Tibial nerve (tissue), 4 donors: Measurements from ENCODE around the gene TSPAN17. TPM values are rescaled to one million over a fixed set of nuclear protein-coding genes. Genes with fewer than 3 reads are reported as not detected.

Experiments used
- DNase-seq, 2 donors: peaks; one replicate each; pipeline ENCODE4 v3.0.0-alpha.2; 2019; ENCODE audit warnings: low spot score in 2 of 2
- H3K27ac ChIP-seq, 4 donors: fragments of 200-600 bp; sonication (generic) in 3 of 4; one replicate each; pipeline ENCODE4 v1.5.1; 2017 to 2019; ENCODE audit warnings: mild to moderate bottlenecking in 1 of 4
- H3K27me3 ChIP-seq, 2 donors: fragments of 200-600 bp; sonication (generic) in 1 of 2; one replicate each; pipeline versions ENCODE4 v1.5.1 to v1.6.0; 2017 to 2019
- H3K36me3 ChIP-seq, 3 donors: fragments of 200-600 bp; sonication (generic); one replicate each; pipeline ENCODE4 v1.5.1; 2018 to 2019
- H3K4me1 ChIP-seq, 4 donors: fragments of 200-600 bp; sonication (generic) in 3 of 4; one replicate each; pipeline ENCODE4 v1.5.1; 2017 to 2019
- H3K4me3 ChIP-seq, 4 donors: fragments of 200-600 bp; sonication (generic) in 3 of 4; one replicate each; pipeline ENCODE4 v1.5.1; 2017 to 2019; ENCODE audit warnings: mild to moderate bottlenecking in 1 of 4, moderate library complexity in 1 of 4
- H3K9me3 ChIP-seq, 4 donors: fragments of 200-600 bp; sonication (generic) in 3 of 4; one replicate each; pipeline ENCODE4 v1.5.1; 2017 to 2019
- CTCF ChIP-seq, 5 experiments: fragments of 200-600 bp in 3 of 5; fragments of 450-650 bp in 2 of 5; sonication (generic) in 3 of 5; IDR thresholded peaks; one replicate each; pipeline ENCODE4 v1.5.1; 2016 to 2019; ENCODE audit warnings: antibody characterized with exemption in 5 of 5, mild to moderate bottlenecking in 3 of 5, moderate library complexity in 2 of 5
- EP300 ChIP-seq, 2 donors: sonication (generic); formaldehyde crosslinking; IDR thresholded peaks; one replicate each; pipeline ENCODE4 v1.6.1; 2017; ENCODE audit warnings: antibody characterized with exemption in 2 of 2, mild to moderate bottlenecking in 1 of 2
- POLR2A ChIP-seq, 2 donors: fragments of 450-650 bp; IDR thresholded peaks; one replicate each; pipeline ENCODE4 v1.6.1; 2017; ENCODE audit warnings: antibody characterized with exemption in 2 of 2, mild to moderate bottlenecking in 2 of 2, moderate library complexity in 2 of 2
- WGBS, 2 donors: methylation state at CpG; one replicate each; pipeline ENCODE4 v1.1.5; 2018; 5-methylcytosine and 5-hydroxymethylcytosine counted together
- total RNA-seq, 4 donors: library from RNA; depleted of rRNA; stranded (reverse); fragments of >200 nt; gene quantifications; one replicate each; pipeline ENCODE4 v1.1.0, GENCODE V29; 2016

Gene TSPAN17
- total RNA-seq, 4 donors from 2014 or later, result 11.0 to 25.8 (median 14.3) TPM

DNA sequence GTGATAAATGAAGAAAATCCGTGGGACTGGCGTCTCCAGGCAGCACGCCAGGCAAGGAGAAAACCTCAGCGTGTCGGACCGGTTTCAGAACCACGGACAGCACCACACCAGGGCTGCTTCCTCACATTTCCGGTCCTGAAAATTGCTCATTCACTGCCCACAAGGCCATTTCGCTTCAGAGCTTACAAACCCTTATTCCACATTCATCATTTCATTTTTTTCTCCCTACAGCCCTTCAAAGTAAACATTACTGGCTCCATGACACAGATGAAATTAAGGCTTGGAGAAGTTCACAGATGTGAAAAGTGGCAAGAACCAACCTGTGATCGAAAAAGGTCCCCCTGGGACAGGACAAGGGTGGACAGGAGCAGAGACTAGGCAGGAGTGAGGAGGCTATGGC, 35.8 kb upstream of the TSPAN17 start:
- TF ChIP-seq EP300 (IDR thresholded peaks at IDR 0.05), result no peak
- TF ChIP-seq POLR2A (IDR thresholded peaks at IDR 0.05), result no peak
- TF ChIP-seq CTCF (IDR thresholded peaks at IDR 0.05), result no peak
- Histone ChIP-seq H3K4me3 (no peak overlapping the region), H3K27ac (no peak overlapping the region), H3K9me3 (no peaks in the 10 kb centered on the region), H3K4me1 (peaks cover 0 to 20% (median 4%) of the 10 kb centered on the region in 4 donors), H3K36me3 (no peaks in the 10 kb centered on the region), H3K27me3 (peaks cover 0 to 66% of the 10 kb centered on the region in 2 donors)
- DNase-seq, result peak; percentile 38 to 68
- 9 to 14% methylated on average over 10 of the region's 10 CpGs for WGBS, 2 donors

- WGBS, 2 donors, result 80 to 86% methylated on average over 6 of the region's 6 CpGs
These were observed 35.3 kb upstream of the TSPAN17 start for GRCh38 chr5:176612008-176612407.

DNA sequence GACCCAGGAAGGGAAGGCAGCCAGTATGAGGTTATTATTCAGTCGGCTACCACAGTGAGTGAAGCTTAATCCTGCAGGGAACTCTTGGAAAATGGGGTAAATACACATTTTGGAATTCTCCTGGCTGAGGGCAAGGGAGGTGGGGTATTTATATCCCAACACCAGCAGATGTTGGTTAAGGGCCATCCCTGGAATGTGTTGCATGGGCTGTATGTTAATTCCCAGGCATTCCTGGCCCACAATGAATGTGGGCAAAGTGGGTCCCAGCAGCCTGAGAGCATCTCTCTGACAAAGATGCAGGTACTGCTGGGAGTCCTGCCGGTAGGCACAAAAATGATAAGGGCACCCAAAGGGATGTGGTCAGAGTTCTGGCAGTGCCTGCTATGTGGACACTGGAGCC, 34.4 kb upstream of the TSPAN17 start:
- no peak for TF ChIP-seq CTCF (IDR thresholded peaks at IDR 0.05)
- no peak for TF ChIP-seq POLR2A (IDR thresholded peaks at IDR 0.05)
- no peak for TF ChIP-seq EP300 (IDR thresholded peaks at IDR 0.05)
- no peak for DNase-seq
- Histone ChIP-seq H3K27me3 (peaks cover 0 to 70% of the 10 kb centered on the region in 2 donors), H3K9me3 (no peaks in the 10 kb centered on the region), H3K27ac (no peak overlapping the region), H3K36me3 (no peaks in the 10 kb centered on the region), H3K4me3 (no peak overlapping the region), H3K4me1 (peaks cover 0 to 20% (median 4%) of the 10 kb centered on the region in 4 donors)
- WGBS, 2 donors, result 61 to 78% methylated on average over 2 of the region's 2 CpGs

More at GRCh38 chr5:176612008-176612407, 35.3 kb upstream of the TSPAN17 start:
- DNase-seq, result no peak
- Histone ChIP-seq H3K4me3 (no peak overlapping the region), H3K4me1 (peaks cover 0 to 20% (median 4%) of the 10 kb centered on the region in 4 donors), H3K27ac (no peak overlapping the region), H3K27me3 (peaks cover 0 to 69% of the 10 kb centered on the region in 2 donors), H3K36me3 (no peaks in the 10 kb centered on the region), H3K9me3 (no peaks in the 10 kb centered on the region)
- TF ChIP-seq POLR2A (IDR thresholded peaks at IDR 0.05) (no peak), EP300 (IDR thresholded peaks at IDR 0.05) (no peak), CTCF (IDR thresholded peaks at IDR 0.05) (no peak)

DNA sequence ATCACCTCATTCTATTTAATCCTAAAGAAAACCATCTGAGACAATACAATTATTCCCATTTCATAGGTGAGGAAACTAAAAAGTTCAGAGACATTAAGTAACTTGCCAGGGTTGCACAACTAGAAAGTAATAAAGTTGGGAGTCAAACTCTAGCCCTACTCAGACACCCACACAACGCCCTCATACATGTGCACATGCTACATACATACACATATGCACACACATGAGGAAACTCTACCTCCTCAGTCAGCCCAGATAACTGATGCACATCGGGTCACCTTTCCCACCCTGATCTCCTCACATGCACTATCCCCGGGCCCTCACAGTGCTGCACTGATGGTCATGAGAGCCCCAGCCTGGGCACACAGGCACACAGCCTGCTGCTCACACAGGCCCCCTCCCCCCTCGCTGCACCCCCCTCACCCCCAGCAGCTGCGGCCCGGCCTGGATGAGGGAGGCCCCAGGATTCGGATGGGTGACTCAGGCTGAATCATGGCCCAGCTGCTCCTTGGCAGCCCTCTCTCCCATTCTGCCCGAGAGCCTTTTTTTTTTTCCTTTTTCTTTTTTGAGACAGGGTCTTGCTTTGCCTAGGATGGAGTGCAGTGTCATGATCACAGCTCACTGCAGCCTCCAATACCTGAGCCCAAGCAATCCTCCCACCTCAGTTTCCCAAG, 32.3 kb upstream of the TSPAN17 start:
- Histone ChIP-seq H3K27ac (no peak overlapping the region), H3K27me3 (peaks cover 0 to 76% of the 10 kb centered on the region in 2 donors)

More for the DNA sequence above, 32.3 kb upstream of the TSPAN17 start:
- WGBS, 2 donors, result 50 to 58% methylated on average over 8 of the region's 8 CpGs
- H3K36me3 ChIP-seq, result no peaks in the 10 kb centered on the region
- H3K9me3 ChIP-seq, result no peaks in the 10 kb centered on the region
- H3K4me1 ChIP-seq, result peaks cover 0 to 24% (median 10%) of the 10 kb centered on the region in 4 donors
- DNase-seq, result no peak
- no peak for TF ChIP-seq CTCF (IDR thresholded peaks at IDR 0.05)
- no peak for TF ChIP-seq POLR2A (IDR thresholded peaks at IDR 0.05)
- no peak for TF ChIP-seq EP300 (IDR thresholded peaks at IDR 0.05)
- H3K4me3 ChIP-seq, result no peak overlapping the region
